ENCODE data around the gene NSUN3.
"Not testable (repeated sequence)": the region's sequence is repeated elsewhere in the genome, so short reads cannot be mapped to it uniquely, and the experiment has no call there.

NSUN3 gene

GRCh38 chr3:94089126-94089525 lies 26.3 kb downstream of the NSUN3 start:
- Histone ChIP-seq H3K4me3 (ENCODE audit: low read depth in 1 of 2, low read length in 2 of 2) (no peak overlapping the region), H3K9ac (ENCODE audit: low read depth in 1 of 2, low read length in 2 of 2) (no peak overlapping the region), H3K9me3 (ENCODE audit: control insufficient read depth in 1 of 2, low read length in 2 of 2) (no peaks in the 10 kb centered on the region), H3K27ac (ENCODE audit: low read depth, low read length) (no peak overlapping the region), H3K4me1 (ENCODE audit: control insufficient read depth in 1 of 2, insufficient read depth in 2 of 2, low read length in 2 of 2) (no peaks in the 10 kb centered on the region), H3K27me3 (ENCODE audit: control insufficient read depth in 1 of 2, insufficient read depth in 2 of 2, low read length in 2 of 2) (no peaks in the 10 kb centered on the region), H3K36me3 (ENCODE audit: control insufficient read depth in 1 of 2, insufficient read depth in 2 of 2, low read length in 2 of 2) (peaks cover 8 to 16% of the 10 kb centered on the region in 2 donors)

GRCh38 chr3:94092086-94092485 lies 29.2 kb downstream of the NSUN3 start:
- Histone ChIP-seq H3K4me1 (ENCODE audit: control insufficient read depth in 1 of 2, insufficient read depth in 2 of 2, low read length in 2 of 2) (no peaks in the 10 kb centered on the region), H3K9ac (ENCODE audit: low read depth in 1 of 2, low read length in 2 of 2) (no peak overlapping the region), H3K36me3 (ENCODE audit: control insufficient read depth in 1 of 2, insufficient read depth in 2 of 2, low read length in 2 of 2) (peaks cover 18 to 20% of the 10 kb centered on the region in 2 donors), H3K4me3 (ENCODE audit: low read depth in 1 of 2, low read length in 2 of 2) (no peak overlapping the region), H3K27ac (ENCODE audit: low read depth, low read length) (no peak overlapping the region), H3K9me3 (ENCODE audit: control insufficient read depth in 1 of 2, low read length in 2 of 2) (no peaks in the 10 kb centered on the region), H3K27me3 (ENCODE audit: control insufficient read depth in 1 of 2, insufficient read depth in 2 of 2, low read length in 2 of 2) (no peaks in the 10 kb centered on the region)

GRCh38 chr3:94093151-94093550 lies 30.3 kb downstream of the NSUN3 start:
- no peak overlapping the region for H3K4me3 ChIP-seq (ENCODE audit: low read depth in 1 of 2, low read length in 2 of 2)
- H3K9me3 ChIP-seq (ENCODE audit: control insufficient read depth in 1 of 2, low read length in 2 of 2), result no peaks in the 10 kb centered on the region
- no peaks in the 10 kb centered on the region for H3K27me3 ChIP-seq (ENCODE audit: control insufficient read depth in 1 of 2, insufficient read depth in 2 of 2, low read length in 2 of 2)
- no peak overlapping the region for H3K27ac ChIP-seq (ENCODE audit: low read depth, low read length)
- H3K9ac ChIP-seq (ENCODE audit: low read depth in 1 of 2, low read length in 2 of 2), result no peak overlapping the region
- no peaks in the 10 kb centered on the region for H3K4me1 ChIP-seq (ENCODE audit: control insufficient read depth in 1 of 2, insufficient read depth in 2 of 2, low read length in 2 of 2)
- H3K36me3 ChIP-seq (ENCODE audit: control insufficient read depth in 1 of 2, insufficient read depth in 2 of 2, low read length in 2 of 2), result peaks cover 20 to 30% of the 10 kb centered on the region in 2 donors

- H3K9ac ChIP-seq (ENCODE audit: low read depth in 1 of 2, low read length in 2 of 2), result no peak overlapping the region
- no peak overlapping the region for H3K27ac ChIP-seq (ENCODE audit: low read depth, low read length)
- H3K27me3 ChIP-seq (ENCODE audit: control insufficient read depth in 1 of 2, insufficient read depth in 2 of 2, low read length in 2 of 2), result no peaks in the 10 kb centered on the region
- H3K4me1 ChIP-seq (ENCODE audit: control insufficient read depth in 1 of 2, insufficient read depth in 2 of 2, low read length in 2 of 2), result no peaks in the 10 kb centered on the region
- no peak overlapping the region for H3K4me3 ChIP-seq (ENCODE audit: low read depth in 1 of 2, low read length in 2 of 2)
- no peaks in the 10 kb centered on the region for H3K9me3 ChIP-seq (ENCODE audit: control insufficient read depth in 1 of 2, low read length in 2 of 2)
- peaks cover 22 to 42% of the 10 kb centered on the region in 2 donors for H3K36me3 ChIP-seq (ENCODE audit: control insufficient read depth in 1 of 2, insufficient read depth in 2 of 2, low read length in 2 of 2)
These were observed 32.2 kb downstream of the NSUN3 start for GRCh38 chr3:94095111-94095510.

GRCh38 chr3:94098452-94098851 lies 35.6 kb downstream of the NSUN3 start:
- no peaks in the 10 kb centered on the region for H3K9me3 ChIP-seq (ENCODE audit: control insufficient read depth in 1 of 2, low read length in 2 of 2)
- H3K4me1 ChIP-seq (ENCODE audit: control insufficient read depth in 1 of 2, insufficient read depth in 2 of 2, low read length in 2 of 2), result no peaks in the 10 kb centered on the region
- H3K27me3 ChIP-seq (ENCODE audit: control insufficient read depth in 1 of 2, insufficient read depth in 2 of 2, low read length in 2 of 2), result no peaks in the 10 kb centered on the region
- H3K27ac ChIP-seq (ENCODE audit: low read depth, low read length), result no peak overlapping the region
- no peak overlapping the region for H3K4me3 ChIP-seq (ENCODE audit: low read depth in 1 of 2, low read length in 2 of 2)
- H3K9ac ChIP-seq (ENCODE audit: low read depth in 1 of 2, low read length in 2 of 2), result no peak overlapping the region
- peaks cover 17 to 49% of the 10 kb centered on the region in 2 donors for H3K36me3 ChIP-seq (ENCODE audit: control insufficient read depth in 1 of 2, insufficient read depth in 2 of 2, low read length in 2 of 2)

GRCh38 chr3:94099311-94099710 lies 36.5 kb downstream of the NSUN3 start:
- Histone ChIP-seq H3K36me3 (ENCODE audit: control insufficient read depth in 1 of 2, insufficient read depth in 2 of 2, low read length in 2 of 2) (peaks cover 17 to 53% of the 10 kb centered on the region in 2 donors), H3K4me1 (ENCODE audit: control insufficient read depth in 1 of 2, insufficient read depth in 2 of 2, low read length in 2 of 2) (no peaks in the 10 kb centered on the region), H3K9ac (ENCODE audit: low read depth in 1 of 2, low read length in 2 of 2) (no peak overlapping the region), H3K9me3 (ENCODE audit: control insufficient read depth in 1 of 2, low read length in 2 of 2) (no peaks in the 10 kb centered on the region), H3K4me3 (ENCODE audit: low read depth in 1 of 2, low read length in 2 of 2) (no peak overlapping the region), H3K27ac (ENCODE audit: low read depth, low read length) (no peak overlapping the region), H3K27me3 (ENCODE audit: control insufficient read depth in 1 of 2, insufficient read depth in 2 of 2, low read length in 2 of 2) (no peaks in the 10 kb centered on the region)

GRCh38 chr3:94101860-94102259 lies 39.0 kb downstream of the NSUN3 start:
- Histone ChIP-seq H3K27ac (ENCODE audit: low read depth, low read length) (no peak overlapping the region), H3K4me1 (ENCODE audit: control insufficient read depth in 1 of 2, insufficient read depth in 2 of 2, low read length in 2 of 2) (no peaks in the 10 kb centered on the region), H3K4me3 (ENCODE audit: low read depth in 1 of 2, low read length in 2 of 2) (no peak overlapping the region), H3K36me3 (ENCODE audit: control insufficient read depth in 1 of 2, insufficient read depth in 2 of 2, low read length in 2 of 2) (peaks cover 10 to 43% of the 10 kb centered on the region in 2 donors), H3K9ac (ENCODE audit: low read depth in 1 of 2, low read length in 2 of 2) (no peak overlapping the region), H3K27me3 (ENCODE audit: control insufficient read depth in 1 of 2, insufficient read depth in 2 of 2, low read length in 2 of 2) (no peaks in the 10 kb centered on the region), H3K9me3 (ENCODE audit: control insufficient read depth in 1 of 2, low read length in 2 of 2) (no peaks in the 10 kb centered on the region)

GRCh38 chr3:94106268-94106667 lies 43.4 kb downstream of the NSUN3 start:
- no peaks in the 10 kb centered on the region for H3K27me3 ChIP-seq (ENCODE audit: control insufficient read depth in 1 of 2, insufficient read depth in 2 of 2, low read length in 2 of 2)
- peaks cover 8 to 23% of the 10 kb centered on the region in 2 donors for H3K36me3 ChIP-seq (ENCODE audit: control insufficient read depth in 1 of 2, insufficient read depth in 2 of 2, low read length in 2 of 2)
- no peak overlapping the region for H3K9ac ChIP-seq (ENCODE audit: low read depth in 1 of 2, low read length in 2 of 2)
- no peaks in the 10 kb centered on the region for H3K4me1 ChIP-seq (ENCODE audit: control insufficient read depth in 1 of 2, insufficient read depth in 2 of 2, low read length in 2 of 2)
- no peak overlapping the region for H3K4me3 ChIP-seq (ENCODE audit: low read depth in 1 of 2, low read length in 2 of 2)
- H3K9me3 ChIP-seq (ENCODE audit: control insufficient read depth in 1 of 2, low read length in 2 of 2), result no peaks in the 10 kb centered on the region
- H3K27ac ChIP-seq (ENCODE audit: low read depth, low read length), result no peak overlapping the region

GRCh38 chr3:94110232-94110631 lies 47.4 kb downstream of the NSUN3 start:
- peaks cover 17 to 33% of the 10 kb centered on the region in 2 donors for H3K36me3 ChIP-seq (ENCODE audit: control insufficient read depth in 1 of 2, insufficient read depth in 2 of 2, low read length in 2 of 2)
- not testable (repeated sequence) for H3K9me3 ChIP-seq (ENCODE audit: control insufficient read depth in 1 of 2, low read length in 2 of 2); H3K4me1 ChIP-seq (ENCODE audit: control insufficient read depth in 1 of 2, insufficient read depth in 2 of 2, low read length in 2 of 2); H3K27me3 ChIP-seq (ENCODE audit: control insufficient read depth in 1 of 2, insufficient read depth in 2 of 2, low read length in 2 of 2); H3K9ac ChIP-seq (ENCODE audit: low read depth in 1 of 2, low read length in 2 of 2); H3K4me3 ChIP-seq (ENCODE audit: low read depth in 1 of 2, low read length in 2 of 2); H3K27ac ChIP-seq (ENCODE audit: low read depth, low read length)

GRCh38 chr3:94110854-94111253 lies 48.0 kb downstream of the NSUN3 start:
- Histone ChIP-seq H3K27ac (ENCODE audit: low read depth, low read length) (no peak overlapping the region), H3K36me3 (ENCODE audit: control insufficient read depth in 1 of 2, insufficient read depth in 2 of 2, low read length in 2 of 2) (peaks cover 13 to 32% of the 10 kb centered on the region in 2 donors), H3K4me1 (ENCODE audit: control insufficient read depth in 1 of 2, insufficient read depth in 2 of 2, low read length in 2 of 2) (no peaks in the 10 kb centered on the region), H3K9me3 (ENCODE audit: control insufficient read depth in 1 of 2, low read length in 2 of 2) (no peaks in the 10 kb centered on the region), H3K4me3 (ENCODE audit: low read depth in 1 of 2, low read length in 2 of 2) (no peak overlapping the region), H3K27me3 (ENCODE audit: control insufficient read depth in 1 of 2, insufficient read depth in 2 of 2, low read length in 2 of 2) (no peaks in the 10 kb centered on the region), H3K9ac (ENCODE audit: low read depth in 1 of 2, low read length in 2 of 2) (no peak overlapping the region)

GRCh38 chr3:94114666-94115065 lies 51.8 kb downstream of the NSUN3 start:
- H3K9ac ChIP-seq (ENCODE audit: low read depth in 1 of 2, low read length in 2 of 2), result no peak overlapping the region
- no peaks in the 10 kb centered on the region for H3K4me1 ChIP-seq (ENCODE audit: control insufficient read depth in 1 of 2, insufficient read depth in 2 of 2, low read length in 2 of 2)
- no peaks in the 10 kb centered on the region for H3K9me3 ChIP-seq (ENCODE audit: control insufficient read depth in 1 of 2, low read length in 2 of 2)
- no peak overlapping the region for H3K4me3 ChIP-seq (ENCODE audit: low read depth in 1 of 2, low read length in 2 of 2)
- H3K27ac ChIP-seq (ENCODE audit: low read depth, low read length), result no peak overlapping the region
- peaks cover 9 to 28% of the 10 kb centered on the region in 2 donors for H3K36me3 ChIP-seq (ENCODE audit: control insufficient read depth in 1 of 2, insufficient read depth in 2 of 2, low read length in 2 of 2)
- no peaks in the 10 kb centered on the region for H3K27me3 ChIP-seq (ENCODE audit: control insufficient read depth in 1 of 2, insufficient read depth in 2 of 2, low read length in 2 of 2)
